Measurements from ENCODE around the gene SRR. TPM values are rescaled to one million over a fixed set of nuclear protein-coding genes. Genes with fewer than 3 reads are reported as not detected.
A peak's percentile ranks its signal among the peaks of the same experiment; 100 is the strongest.

The SRR gene
- total RNA-seq, 1 donor: 20.6 TPM

DNA sequence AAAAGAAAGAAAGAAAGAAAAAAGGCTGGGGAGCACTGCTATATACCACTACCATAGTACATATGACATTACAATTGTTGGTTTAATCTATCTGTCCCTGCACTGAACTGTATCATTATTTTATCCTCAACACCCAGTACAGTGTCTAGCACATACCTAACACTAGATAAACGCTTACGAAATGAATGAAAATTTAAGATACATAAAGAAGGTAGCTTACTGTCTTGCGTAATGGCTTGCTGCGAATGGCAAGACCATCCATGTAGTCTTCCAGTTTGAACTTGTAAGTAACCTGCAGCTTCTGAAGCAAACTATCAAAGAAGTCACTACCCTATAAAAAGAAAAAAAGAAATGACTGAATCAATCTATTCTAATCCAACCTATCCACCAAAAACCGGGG lies 6.7 kb upstream of the SRR start:
- Histone ChIP-seq H4K20me1 (ENCODE audit: insufficient read depth, low read length) (peaks cover 23% of the 10 kb centered on the region), H3K36me3 (ENCODE audit: insufficient read depth, low read length) (peaks cover 49% of the 10 kb centered on the region)

DNA sequence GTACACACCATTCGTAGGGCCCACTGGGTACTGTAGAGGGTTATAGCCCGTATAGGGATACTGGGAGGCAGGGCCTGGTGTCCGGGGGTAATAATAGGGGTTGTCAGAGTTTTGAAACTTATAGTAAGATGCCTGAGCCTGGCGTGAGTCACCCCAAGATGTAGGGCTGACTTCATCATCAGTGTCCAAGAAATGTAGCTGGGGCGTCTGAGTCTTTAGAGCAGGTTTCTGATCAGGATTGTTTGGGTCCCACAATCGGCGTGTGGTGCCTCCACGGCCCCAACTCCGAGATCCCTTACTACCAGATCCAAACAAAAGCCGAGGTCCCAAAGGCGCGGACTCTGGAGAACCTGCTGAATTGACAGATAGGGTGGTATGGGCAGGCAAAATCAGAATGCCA lies 4.6 kb upstream of the SRR start:
- Histone ChIP-seq H3K27ac (ENCODE audit: low read depth, low read length) (no peak overlapping the region), H2AFZ (ENCODE audit: low read length) (no peak overlapping the region), H3K4me3 (ENCODE audit: insufficient read depth, low read length) (no peak overlapping the region), H4K20me1 (ENCODE audit: insufficient read depth, low read length) (peaks cover 28% of the 10 kb centered on the region), H3K79me2 (ENCODE audit: insufficient read depth, low read length) (peaks cover 87% of the 10 kb centered on the region), H3K4me1 (ENCODE audit: insufficient read depth, low read length) (peaks cover 11% of the 10 kb centered on the region), H3K36me3 (ENCODE audit: insufficient read depth, low read length) (peaks cover 31% of the 10 kb centered on the region), H3K9me3 (ENCODE audit: low read depth, low read length) (no peaks in the 10 kb centered on the region), H3K4me2 (ENCODE audit: insufficient read depth, low read length) (no peak overlapping the region), H3K27me3 (ENCODE audit: insufficient read depth, low read length) (no peaks in the 10 kb centered on the region)
- peak; percentile 76 for DNase-seq (ENCODE audit: insufficient read length, low spot score, missing footprints)
- TF ChIP-seq, protein P1, sequence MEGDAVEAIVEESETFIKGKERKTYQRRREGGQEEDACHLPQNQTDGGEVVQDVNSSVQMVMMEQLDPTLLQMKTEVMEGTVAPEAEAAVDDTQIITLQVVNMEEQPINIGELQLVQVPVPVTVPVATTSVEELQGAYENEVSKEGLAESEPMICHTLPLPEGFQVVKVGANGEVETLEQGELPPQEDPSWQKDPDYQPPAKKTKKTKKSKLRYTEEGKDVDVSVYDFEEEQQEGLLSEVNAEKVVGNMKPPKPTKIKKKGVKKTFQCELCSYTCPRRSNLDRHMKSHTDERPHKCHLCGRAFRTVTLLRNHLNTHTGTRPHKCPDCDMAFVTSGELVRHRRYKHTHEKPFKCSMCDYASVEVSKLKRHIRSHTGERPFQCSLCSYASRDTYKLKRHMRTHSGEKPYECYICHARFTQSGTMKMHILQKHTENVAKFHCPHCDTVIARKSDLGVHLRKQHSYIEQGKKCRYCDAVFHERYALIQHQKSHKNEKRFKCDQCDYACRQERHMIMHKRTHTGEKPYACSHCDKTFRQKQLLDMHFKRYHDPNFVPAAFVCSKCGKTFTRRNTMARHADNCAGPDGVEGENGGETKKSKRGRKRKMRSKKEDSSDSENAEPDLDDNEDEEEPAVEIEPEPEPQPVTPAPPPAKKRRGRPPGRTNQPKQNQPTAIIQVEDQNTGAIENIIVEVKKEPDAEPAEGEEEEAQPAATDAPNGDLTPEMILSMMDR (IDR thresholded peaks at IDR 0.05; ENCODE audit: extremely low read depth, low read depth, low read length): no peak

More for the DNA sequence above, 6.7 kb upstream of the SRR start:
- Histone ChIP-seq H3K79me2 (ENCODE audit: insufficient read depth, low read length) (peaks cover 75% of the 10 kb centered on the region), H3K27ac (ENCODE audit: low read depth, low read length) (no peak overlapping the region), H3K4me3 (ENCODE audit: insufficient read depth, low read length) (no peak overlapping the region), H2AFZ (ENCODE audit: low read length) (no peak overlapping the region), H3K4me2 (ENCODE audit: insufficient read depth, low read length) (no peak overlapping the region), H3K4me1 (ENCODE audit: insufficient read depth, low read length) (peaks cover 3% of the 10 kb centered on the region), H3K9me3 (ENCODE audit: low read depth, low read length) (no peaks in the 10 kb centered on the region), H3K27me3 (ENCODE audit: insufficient read depth, low read length) (no peaks in the 10 kb centered on the region)
- DNase-seq (ENCODE audit: insufficient read length, low spot score, missing footprints): no peak
- TF ChIP-seq, protein P1 (IDR thresholded peaks at IDR 0.05; ENCODE audit: extremely low read depth, low read depth, low read length): no peak

DNA sequence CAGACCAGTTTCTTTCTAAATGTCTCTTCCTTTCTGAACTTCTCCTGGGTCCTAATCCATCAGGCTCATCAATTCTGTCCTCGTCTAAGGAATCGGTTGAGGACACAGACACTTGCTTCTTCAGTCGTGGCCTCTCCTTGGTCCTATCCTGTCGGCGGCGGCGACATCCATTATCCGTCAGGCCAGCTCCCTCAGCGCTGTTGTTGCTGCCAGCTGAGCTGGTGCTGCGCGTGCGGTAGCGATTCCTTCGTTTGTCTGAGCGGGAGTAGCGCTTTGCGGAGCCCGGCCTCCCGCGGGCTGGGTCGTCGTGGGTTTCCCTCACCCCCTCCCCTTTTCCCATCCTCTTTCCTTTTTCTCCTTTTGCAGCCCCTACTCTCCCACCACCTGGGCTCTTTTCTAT lies 4.0 kb upstream of the SRR start:
- Histone ChIP-seq H3K4me3 (ENCODE audit: insufficient read depth, low read length) (no peak overlapping the region), H3K4me2 (ENCODE audit: insufficient read depth, low read length) (no peak overlapping the region), H3K4me1 (ENCODE audit: insufficient read depth, low read length) (peaks cover 11% of the 10 kb centered on the region), H3K79me2 (ENCODE audit: insufficient read depth, low read length) (peaks cover 84% of the 10 kb centered on the region), H3K27me3 (ENCODE audit: insufficient read depth, low read length) (no peaks in the 10 kb centered on the region), H3K27ac (ENCODE audit: low read depth, low read length) (no peak overlapping the region), H2AFZ (ENCODE audit: low read length) (no peak overlapping the region), H4K20me1 (ENCODE audit: insufficient read depth, low read length) (peaks cover 24% of the 10 kb centered on the region), H3K36me3 (ENCODE audit: insufficient read depth, low read length) (peaks cover 28% of the 10 kb centered on the region), H3K9me3 (ENCODE audit: low read depth, low read length) (no peaks in the 10 kb centered on the region)
- TF ChIP-seq, protein P1 (IDR thresholded peaks at IDR 0.05; ENCODE audit: extremely low read depth, low read depth, low read length): no peak
- no peak for DNase-seq (ENCODE audit: insufficient read length, low spot score, missing footprints)

DNA sequence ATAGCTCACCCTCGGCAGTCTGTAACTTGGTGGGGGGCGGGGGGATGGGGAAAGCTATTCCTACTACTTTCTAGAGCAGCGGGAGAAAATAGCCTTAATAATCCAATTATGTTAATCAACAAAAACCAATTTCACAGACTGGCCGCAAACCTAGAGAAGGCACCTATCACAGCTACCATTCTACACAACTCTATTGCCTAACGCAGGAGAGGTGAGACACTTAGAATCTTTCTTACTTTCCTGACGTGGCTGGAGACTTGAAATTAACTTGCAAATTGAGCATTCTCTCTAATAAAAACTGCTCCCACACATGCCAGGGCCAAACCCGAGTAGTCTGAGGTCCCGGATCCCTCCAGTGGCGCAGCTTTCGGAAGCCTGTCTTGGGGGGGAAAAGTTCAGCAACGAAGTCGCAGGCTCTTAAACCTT lies 959 bp upstream of the SRR start:
- peak overlapping the region; percentile 99 for H3K4me2 ChIP-seq (ENCODE audit: insufficient read depth, low read length)
- H3K27me3 ChIP-seq (ENCODE audit: insufficient read depth, low read length): no peaks in the 10 kb centered on the region
- H4K20me1 ChIP-seq (ENCODE audit: insufficient read depth, low read length): peaks cover 15% of the 10 kb centered on the region
- H3K9me3 ChIP-seq (ENCODE audit: low read depth, low read length): no peaks in the 10 kb centered on the region
- H2AFZ ChIP-seq (ENCODE audit: low read length): peak overlapping the region; percentile 83
- H3K27ac ChIP-seq (ENCODE audit: low read depth, low read length): peak overlapping the region; percentile 84
- TF ChIP-seq, protein P1 (IDR thresholded peaks at IDR 0.05; ENCODE audit: extremely low read depth, low read depth, low read length): no peak
- peaks cover 75% of the 10 kb centered on the region for H3K79me2 ChIP-seq (ENCODE audit: insufficient read depth, low read length)
- peaks cover 11% of the 10 kb centered on the region for H3K4me1 ChIP-seq (ENCODE audit: insufficient read depth, low read length)
- peak overlapping the region; percentile 98 for H3K4me3 ChIP-seq (ENCODE audit: insufficient read depth, low read length)
- DNase-seq (ENCODE audit: insufficient read length, low spot score, missing footprints): peak; percentile 91
- peaks cover 13% of the 10 kb centered on the region for H3K36me3 ChIP-seq (ENCODE audit: insufficient read depth, low read length)

All from osteoblast (primary cell).